WI38 (cell line): ENCODE data around the gene LRCH2.
"Not testable (repeated sequence)": the region's sequence is repeated elsewhere in the genome, so short reads cannot be mapped to it uniquely, and the experiment has no call there.

Experiments
- H3K4me3 ChIP-seq: 2 replicates; pipeline ENCODE4 v1.5.1; 2011; ENCODE audit warnings: low read depth, mild to moderate bottlenecking, control low read depth, low read length
- CTCF ChIP-seq: IDR thresholded peaks from 2 replicates; pipeline ENCODE4 v1.5.1; 2012; ENCODE audit warnings: low read depth, mild to moderate bottlenecking, control low read depth, low read length

Gene LRCH2

GRCh38 chrX:115232933-115233496 lies 881 bp downstream of the LRCH2 start:
- peak overlapping the region; percentile 68 for H3K4me3 ChIP-seq
- TF ChIP-seq CTCF: no peak

GRCh38 chrX:115229337-115230003 lies 4.4 kb downstream of the LRCH2 start:
- H3K4me3 ChIP-seq: no peak overlapping the region
- TF ChIP-seq CTCF: no peak

- peak; percentile 30 for TF ChIP-seq CTCF
- H3K4me3 ChIP-seq: no peak overlapping the region
Observed at GRCh38 chrX:115226929-115227328, 7.0 kb downstream of the LRCH2 start.

GRCh38 chrX:115217346-115217745 lies 16.6 kb downstream of the LRCH2 start:
- H3K4me3 ChIP-seq: not testable (repeated sequence)

- H3K4me3 ChIP-seq: no peak overlapping the region
- no peak for TF ChIP-seq CTCF
Observed at GRCh38 chrX:115214605-115215004, 19.3 kb downstream of the LRCH2 start.

GRCh38 chrX:115214151-115214550 lies 19.7 kb downstream of the LRCH2 start:
- no peak overlapping the region for H3K4me3 ChIP-seq
- no peak for TF ChIP-seq CTCF

- H3K4me3 ChIP-seq: not testable (repeated sequence)
Observed at GRCh38 chrX:115209547-115209946, 24.3 kb downstream of the LRCH2 start.

GRCh38 chrX:115204040-115204439 lies 29.9 kb downstream of the LRCH2 start:
- no peak overlapping the region for H3K4me3 ChIP-seq
- no peak for TF ChIP-seq CTCF
